GM12878 (cell line): ENCODE data around the gene BCLAF1. TPM values are rescaled to one million over a fixed set of nuclear protein-coding genes. Genes with fewer than 3 reads are reported as not detected.

ENCODE experiments used
- ATAC-seq: fragments of 200-7000 bp; cut with Tn5 transposase; 3 replicates; pipeline ENCODE4 v1.9.1; 2020; ENCODE audit warnings: mild to moderate bottlenecking, moderate library complexity
- BruUV-seq: library from RNA; stranded (reverse); fragments of 400-500 nt; replicated peaks from 2 replicates; lab custom pipeline; 2021; lab: Mats Ljungman, UMichigan
- CTCF ChIA-PET: fragments of 300-600 bp; sonication (Branson Sonifier 250); formaldehyde crosslinking; extraction: SDS; loops from one replicate; lab custom pipeline; 2021; ENCODE audit warnings: inconsistent platforms; lab: Yijun Ruan, JAX
- POLR2A ChIA-PET: fragments of 350-600 bp; formaldehyde crosslinking; extraction: SDS; loops from one replicate; lab custom pipeline; 2021; ENCODE audit warnings: inconsistent platforms; lab: Charles Lee
- RAD21 ChIA-PET: fragments of 300-600 bp; sonication (Branson Sonifier 250); formaldehyde crosslinking; loops from one replicate; lab custom pipeline; 2023; ENCODE audit warnings: antibody characterized with exemption; ENCODE audit not compliant: unreplicated experiment; lab: Charles Lee
- SMC1A ChIA-PET: fragments of 300-600 bp; sonication (Branson Sonifier 250); formaldehyde crosslinking; loops from one replicate; lab custom pipeline; 2023; ENCODE audit not compliant: unreplicated experiment, uncharacterized antibody; lab: Charles Lee
- DNase-seq: peaks from one replicate; pipeline ENCODE4 v3.0.0-alpha.2; 2011; ENCODE audit warnings: low read depth, low spot score
- FAIRE-seq: peaks from 3 replicates; lab custom pipeline; 2011; peaks lifted over from hg19 to GRCh38; lab: Jason Lieb, UNC
- H2AFZ ChIP-seq: 2 replicates; pipeline ENCODE4 v1.6.0; 2011; ENCODE audit warnings: low read depth, low read length, control low read depth; ENCODE audit not compliant: control insufficient read depth
- H3K27ac ChIP-seq: 2 replicates; pipeline ENCODE4 v1.5.1; 2011; ENCODE audit warnings: control low read depth; ENCODE audit not compliant: control insufficient read depth, insufficient read depth
- H3K27me3 ChIP-seq, 2 experiments: replicated peaks in 1 of 2; 2 replicates each; pipeline versions ENCODE4 v1.6.0 to v1.6.1; 2011; ENCODE audit warnings: low read length in 1 of 2; ENCODE audit not compliant: control insufficient read depth in 2 of 2, insufficient read depth in 2 of 2
- H3K36me3 ChIP-seq, 2 experiments: 2 replicates each; pipeline ENCODE4 v1.5.1; 2011; ENCODE audit warnings: low read length in 1 of 2; ENCODE audit not compliant: control insufficient read depth in 2 of 2, insufficient read depth in 2 of 2
- H3K4me1 ChIP-seq: 2 replicates; pipeline ENCODE4 v1.6.1; 2011; ENCODE audit warnings: mild to moderate bottlenecking, low read length, moderate library complexity, mixed read lengths; ENCODE audit not compliant: control insufficient read depth, insufficient read depth
- H3K4me2 ChIP-seq: 2 replicates; pipeline ENCODE4 v1.6.0; 2011; ENCODE audit warnings: control low read depth; ENCODE audit not compliant: control insufficient read depth, insufficient read depth
- H3K4me3 ChIP-seq: fragments of 200-600 bp; sonication (generic); 2 replicates; pipeline ENCODE4 v1.5.1; 2016
- H3K79me2 ChIP-seq: 2 replicates; pipeline ENCODE4 v1.6.0; 2011; ENCODE audit warnings: low read length; ENCODE audit not compliant: control insufficient read depth, insufficient read depth
- H3K9ac ChIP-seq: 2 replicates; pipeline ENCODE4 v1.8.0; 2011; ENCODE audit warnings: low read length, control low read depth, mixed read lengths; ENCODE audit not compliant: control insufficient read depth, insufficient read depth
- H3K9me3 ChIP-seq: replicated peaks from 3 replicates; pipeline ENCODE4 v1.5.1; 2011; ENCODE audit warnings: mild to moderate bottlenecking, low read length; ENCODE audit not compliant: control insufficient read depth, insufficient read depth
- H4K20me1 ChIP-seq: 2 replicates; pipeline ENCODE4 v1.6.0; 2011; ENCODE audit not compliant: control insufficient read depth, insufficient read depth
- SMAD1 ChIP-seq: fragments of 450-650 bp; IDR thresholded peaks from 2 replicates; pipeline ENCODE4 v1.6.1; 2018; ENCODE audit warnings: mild to moderate bottlenecking, low read depth; ENCODE audit not compliant: partially characterized antibody
- TCF7 ChIP-seq: IDR thresholded peaks from 2 replicates; pipeline ENCODE4 v1.6.1; 2014; ENCODE audit warnings: antibody characterized with exemption, borderline replicate concordance
- ZSCAN29 ChIP-seq: fragments of 450-650 bp; IDR thresholded peaks from 2 replicates; pipeline ENCODE4 v1.6.1; 2017; ENCODE audit warnings: mild to moderate bottlenecking, moderate library complexity
- WGBS: methylation state at CpG from one replicate; pipeline ENCODE4 v1.1.6; 2016; ENCODE audit warnings: low lambda C conversion rate; ENCODE audit not compliant: insufficient replicate concordance, insufficient coverage; ENCODE audit errors: missing lambda C conversion rate; 5-methylcytosine and 5-hydroxymethylcytosine counted together
- in situ Hi-C: fragments of 300-500 bp; cut with MboI; formaldehyde crosslinking; loops from 9 replicates; pipeline ENCODE4 v1.14.3; 2018; ENCODE audit warnings: mixed read lengths
- intact Hi-C: fragments of 100-400 bp; cut with micrococcal nuclease; formaldehyde crosslinking; loops from one replicate; pipeline ENCODE4 v1.14.2; 2022; ENCODE audit not compliant: unreplicated experiment
- polyA plus RNA-seq, 11 experiments: library from polyadenylated mRNA; depleted of rRNA in 4 of 11; unstranded in 6 of 11; stranded (reverse) in 5 of 11; fragments of >200 nt; fragmentation: Nextera tagmentation in 4 of 11; fragmentation: Illumina TruSeq in 1 of 11; extraction: Ambion mirVana in 4 of 11; extraction: Trizol in 1 of 11; gene quantifications; 1 replicate in 1 of 11; 2 replicates in 10 of 11; pipeline versions ENCODE4 v1.2.1 to v1.2.3, GENCODE V29; 2011 to 2016; ENCODE audit warnings: inconsistent platforms in 2 of 11, missing spikeins in 2 of 11, low read depth in 1 of 11
- total RNA-seq, 4 experiments: library from RNA; depleted of rRNA in 3 of 4; stranded (reverse); fragments of >200 nt in 3 of 4; fragmentation: Illumina TruSeq in 1 of 4; extraction: Trizol in 1 of 4; gene quantifications; 2 replicates each; pipeline versions ENCODE4 v1.2.1 to v1.2.3, GENCODE V29; 2013 to 2021
- TF ChIP-seq, protein P1 (sequence below): fragments of 450-650 bp; formaldehyde crosslinking; IDR thresholded peaks from 2 replicates; pipeline ENCODE4 v1.5.0; 2022; ENCODE audit warnings: mild to moderate bottlenecking, missing genetic modification characterization
- TF ChIP-seq, protein P2 (sequence below): fragments of 450-650 bp; IDR thresholded peaks from 2 replicates; pipeline ENCODE4 v1.6.1; 2016; ENCODE audit warnings: mild to moderate bottlenecking, moderate library complexity, borderline replicate concordance

BCLAF1 gene
- total and polyA plus RNA-seq, 10 of the 15 experiments (the other 5 are each of a cell fraction or from before 2014, with no cell fraction given): 56.0 to 223 (median 114) TPM

DNA sequence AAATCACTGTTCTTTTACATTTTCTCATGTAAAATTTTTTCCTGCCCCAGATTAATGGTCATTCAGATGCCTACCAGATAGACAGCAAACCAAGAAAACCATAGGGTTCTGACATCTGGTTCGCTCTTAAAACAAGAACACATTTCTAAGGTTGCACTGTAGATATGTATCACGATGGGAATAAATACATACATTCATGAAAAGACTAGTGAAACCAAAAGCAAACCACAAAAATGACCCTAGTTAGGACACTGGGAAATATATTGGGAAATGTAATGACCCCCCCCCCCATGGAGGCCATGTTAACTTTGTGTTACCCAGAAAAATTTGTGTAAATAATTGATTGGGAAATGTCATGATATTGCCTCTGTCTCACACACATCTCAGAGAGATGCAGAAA, 77.0 kb downstream of the BCLAF1 start:
- no peak for DNase-seq
- intact Hi-C loops: no loop called here
- Histone ChIP-seq H3K4me2 (no peak overlapping the region), H3K4me1 (no peaks in the 10 kb centered on the region), H2AFZ (no peak overlapping the region), H3K79me2 (no peaks in the 10 kb centered on the region)
- WGBS: 48% methylated on average over 2 of the region's 2 CpGs
- TF ChIP-seq, protein P1, sequence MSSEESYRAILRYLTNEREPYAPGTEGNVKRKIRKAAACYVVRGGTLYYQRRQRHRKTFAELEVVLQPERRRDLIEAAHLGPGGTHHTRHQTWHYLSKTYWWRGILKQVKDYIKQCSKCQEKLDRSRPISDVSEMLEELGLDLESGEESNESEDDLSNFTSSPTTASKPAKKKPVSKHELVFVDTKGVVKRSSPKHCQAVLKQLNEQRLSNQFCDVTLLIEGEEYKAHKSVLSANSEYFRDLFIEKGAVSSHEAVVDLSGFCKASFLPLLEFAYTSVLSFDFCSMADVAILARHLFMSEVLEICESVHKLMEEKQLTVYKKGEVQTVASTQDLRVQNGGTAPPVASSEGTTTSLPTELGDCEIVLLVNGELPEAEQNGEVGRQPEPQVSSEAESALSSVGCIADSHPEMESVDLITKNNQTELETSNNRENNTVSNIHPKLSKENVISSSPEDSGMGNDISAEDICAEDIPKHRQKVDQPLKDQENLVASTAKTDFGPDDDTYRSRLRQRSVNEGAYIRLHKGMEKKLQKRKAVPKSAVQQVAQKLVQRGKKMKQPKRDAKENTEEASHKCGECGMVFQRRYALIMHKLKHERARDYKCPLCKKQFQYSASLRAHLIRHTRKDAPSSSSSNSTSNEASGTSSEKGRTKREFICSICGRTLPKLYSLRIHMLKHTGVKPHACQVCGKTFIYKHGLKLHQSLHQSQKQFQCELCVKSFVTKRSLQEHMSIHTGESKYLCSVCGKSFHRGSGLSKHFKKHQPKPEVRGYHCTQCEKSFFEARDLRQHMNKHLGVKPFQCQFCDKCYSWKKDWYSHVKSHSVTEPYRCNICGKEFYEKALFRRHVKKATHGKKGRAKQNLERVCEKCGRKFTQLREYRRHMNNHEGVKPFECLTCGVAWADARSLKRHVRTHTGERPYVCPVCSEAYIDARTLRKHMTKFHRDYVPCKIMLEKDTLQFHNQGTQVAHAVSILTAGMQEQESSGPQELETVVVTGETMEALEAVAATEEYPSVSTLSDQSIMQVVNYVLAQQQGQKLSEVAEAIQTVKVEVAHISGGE (CRISPR knock-in tag): no peak
- TF ChIP-seq SMAD1: no peak
- TF ChIP-seq ZSCAN29: no peak
- TF ChIP-seq, protein P2, sequence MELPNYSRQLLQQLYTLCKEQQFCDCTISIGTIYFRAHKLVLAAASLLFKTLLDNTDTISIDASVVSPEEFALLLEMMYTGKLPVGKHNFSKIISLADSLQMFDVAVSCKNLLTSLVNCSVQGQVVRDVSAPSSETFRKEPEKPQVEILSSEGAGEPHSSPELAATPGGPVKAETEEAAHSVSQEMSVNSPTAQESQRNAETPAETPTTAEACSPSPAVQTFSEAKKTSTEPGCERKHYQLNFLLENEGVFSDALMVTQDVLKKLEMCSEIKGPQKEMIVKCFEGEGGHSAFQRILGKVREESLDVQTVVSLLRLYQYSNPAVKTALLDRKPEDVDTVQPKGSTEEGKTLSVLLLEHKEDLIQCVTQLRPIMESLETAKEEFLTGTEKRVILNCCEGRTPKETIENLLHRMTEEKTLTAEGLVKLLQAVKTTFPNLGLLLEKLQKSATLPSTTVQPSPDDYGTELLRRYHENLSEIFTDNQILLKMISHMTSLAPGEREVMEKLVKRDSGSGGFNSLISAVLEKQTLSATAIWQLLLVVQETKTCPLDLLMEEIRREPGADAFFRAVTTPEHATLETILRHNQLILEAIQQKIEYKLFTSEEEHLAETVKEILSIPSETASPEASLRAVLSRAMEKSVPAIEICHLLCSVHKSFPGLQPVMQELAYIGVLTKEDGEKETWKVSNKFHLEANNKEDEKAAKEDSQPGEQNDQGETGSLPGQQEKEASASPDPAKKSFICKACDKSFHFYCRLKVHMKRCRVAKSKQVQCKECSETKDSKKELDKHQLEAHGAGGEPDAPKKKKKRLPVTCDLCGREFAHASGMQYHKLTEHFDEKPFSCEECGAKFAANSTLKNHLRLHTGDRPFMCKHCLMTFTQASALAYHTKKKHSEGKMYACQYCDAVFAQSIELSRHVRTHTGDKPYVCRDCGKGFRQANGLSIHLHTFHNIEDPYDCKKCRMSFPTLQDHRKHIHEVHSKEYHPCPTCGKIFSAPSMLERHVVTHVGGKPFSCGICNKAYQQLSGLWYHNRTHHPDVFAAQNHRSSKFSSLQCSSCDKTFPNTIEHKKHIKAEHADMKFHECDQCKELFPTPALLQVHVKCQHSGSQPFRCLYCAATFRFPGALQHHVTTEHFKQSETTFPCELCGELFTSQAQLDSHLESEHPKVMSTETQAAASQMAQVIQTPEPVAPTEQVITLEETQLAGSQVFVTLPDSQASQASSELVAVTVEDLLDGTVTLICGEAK: no peak
- no peak for TF ChIP-seq TCF7
- TF ChIP-seq, all 136 proteins: peak for 0
- H3K9me3 ChIP-seq: no peaks in the 10 kb centered on the region
- no peaks in the 10 kb centered on the region; a peak in 1 of 4 replicates for H3K27me3 ChIP-seq
- no peak for ATAC-seq
- POLR2A ChIA-PET: no interaction called here
- H4K20me1 ChIP-seq: no peaks in the 10 kb centered on the region
- no peak overlapping the region for H3K27ac ChIP-seq
- in situ Hi-C loops: no loop called here
- no peak overlapping the region for H3K9ac ChIP-seq
- no TSS peak for BruUV-seq
- CTCF ChIA-PET: interaction anchor here (0.7 to 3.1 kb wide), 2 partner anchors 14 to 676 kb away, joined by 3 to 17 read pairs; no protein-coding TSS in a partner anchor
- RAD21 ChIA-PET: no interaction called here
- no peaks in the 10 kb centered on the region for H3K36me3 ChIP-seq
- SMC1A ChIA-PET: no interaction called here
- H3K4me3 ChIP-seq: no peak overlapping the region
- no peak for FAIRE-seq
